AG04450 (cell line): ENCODE data around the gene UBE2L3. TPM values are rescaled to one million over a fixed set of nuclear protein-coding genes. Genes with fewer than 3 reads are reported as not detected.

Experiments
- CTCF ChIA-PET: fragments of 300-600, 350-600 bp; formaldehyde crosslinking; extraction: SDS; loops from one replicate; lab custom pipeline; 2022; ENCODE audit warnings: antibody characterized with exemption, inconsistent platforms; lab: Charles Lee
- POLR2A ChIA-PET: fragments of 350-600 bp; formaldehyde crosslinking; extraction: SDS; loops from one replicate; lab custom pipeline; 2021; ENCODE audit warnings: antibody characterized with exemption, inconsistent platforms; lab: Yijun Ruan, JAX
- DNase-seq: peaks from one replicate; pipeline ENCODE4 v3.0.0-alpha.2; 2011; ENCODE audit warnings: low read depth, low spot score
- H3K27ac ChIP-seq: one replicate; pipeline ENCODE4 v1.5.1; 2012; ENCODE audit warnings: low read depth, low read length, control low read depth
- H3K27me3 ChIP-seq: one replicate; pipeline ENCODE4 v1.6.0; 2012; ENCODE audit warnings: low read length; ENCODE audit not compliant: control insufficient read depth, insufficient read depth
- H3K4me3 ChIP-seq: 2 replicates; pipeline ENCODE4 v1.5.1; 2011; ENCODE audit warnings: mild to moderate bottlenecking, low read depth, low read length, control low read depth
- H3K9me3 ChIP-seq: 2 replicates; pipeline ENCODE4 v1.5.1; 2012; ENCODE audit warnings: low read length; ENCODE audit not compliant: control insufficient read depth, insufficient read depth
- polyA plus RNA-seq: library from polyadenylated mRNA; depleted of rRNA; stranded (reverse); fragments of >200 nt; gene quantifications from 2 replicates; pipeline ENCODE4 v1.2.3, GENCODE V29; 2011
- TF ChIP-seq, protein P1 (sequence below): IDR thresholded peaks from 2 replicates; pipeline ENCODE4 v1.5.1; 2011; ENCODE audit warnings: low read depth, low read length, control low read depth, inconsistent platforms

UBE2L3 gene
- polyA plus RNA-seq, 1 experiment, result 77.2 TPM

DNA sequence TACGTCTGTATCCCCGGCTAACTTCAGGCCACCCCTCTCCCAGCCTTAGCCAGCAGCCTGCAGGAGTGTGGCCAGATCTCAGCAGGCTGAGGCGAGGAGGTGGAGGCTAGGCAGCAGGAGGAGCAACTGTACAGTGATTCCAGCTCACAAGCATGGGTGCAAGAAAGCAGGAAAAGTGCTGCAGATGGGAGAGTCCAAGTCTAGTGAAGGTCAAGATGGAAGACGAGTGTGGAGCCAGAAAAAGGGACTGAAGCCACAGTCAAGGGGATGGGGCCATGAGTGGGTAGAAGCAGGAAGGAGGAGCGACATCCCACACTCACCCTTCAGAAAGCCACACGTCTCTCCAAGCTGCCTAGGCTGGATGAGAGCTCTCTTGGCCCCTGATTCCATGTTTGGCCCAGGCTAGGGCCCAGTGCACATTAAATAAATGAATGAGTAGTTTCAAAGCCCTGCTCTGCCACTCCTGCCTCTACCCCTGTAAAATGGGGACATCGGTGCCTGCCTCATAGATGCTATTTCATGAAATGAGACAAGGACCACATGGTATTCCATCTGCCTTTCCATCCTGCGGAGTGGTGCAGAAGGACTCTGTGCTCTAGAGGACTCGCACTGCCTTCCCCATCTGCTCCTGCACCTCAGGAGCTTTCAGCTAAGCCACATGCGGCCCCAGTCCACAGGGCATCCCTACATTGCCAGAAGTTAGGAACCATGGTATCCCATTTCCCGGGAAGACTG, 59.4 kb downstream of the UBE2L3 start:
- ChIA-PET POLR2A (no interaction called here), CTCF (no interaction called here)
- H3K4me3 ChIP-seq, result no peak overlapping the region
- DNase-seq, result no peak
- H3K9me3 ChIP-seq, result no peaks in the 10 kb centered on the region; the same call in 1 of the 2 replicates
- TF ChIP-seq, protein P1, sequence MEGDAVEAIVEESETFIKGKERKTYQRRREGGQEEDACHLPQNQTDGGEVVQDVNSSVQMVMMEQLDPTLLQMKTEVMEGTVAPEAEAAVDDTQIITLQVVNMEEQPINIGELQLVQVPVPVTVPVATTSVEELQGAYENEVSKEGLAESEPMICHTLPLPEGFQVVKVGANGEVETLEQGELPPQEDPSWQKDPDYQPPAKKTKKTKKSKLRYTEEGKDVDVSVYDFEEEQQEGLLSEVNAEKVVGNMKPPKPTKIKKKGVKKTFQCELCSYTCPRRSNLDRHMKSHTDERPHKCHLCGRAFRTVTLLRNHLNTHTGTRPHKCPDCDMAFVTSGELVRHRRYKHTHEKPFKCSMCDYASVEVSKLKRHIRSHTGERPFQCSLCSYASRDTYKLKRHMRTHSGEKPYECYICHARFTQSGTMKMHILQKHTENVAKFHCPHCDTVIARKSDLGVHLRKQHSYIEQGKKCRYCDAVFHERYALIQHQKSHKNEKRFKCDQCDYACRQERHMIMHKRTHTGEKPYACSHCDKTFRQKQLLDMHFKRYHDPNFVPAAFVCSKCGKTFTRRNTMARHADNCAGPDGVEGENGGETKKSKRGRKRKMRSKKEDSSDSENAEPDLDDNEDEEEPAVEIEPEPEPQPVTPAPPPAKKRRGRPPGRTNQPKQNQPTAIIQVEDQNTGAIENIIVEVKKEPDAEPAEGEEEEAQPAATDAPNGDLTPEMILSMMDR, result no peak
- no peak overlapping the region for H3K27ac ChIP-seq
- no peaks in the 10 kb centered on the region for H3K27me3 ChIP-seq

DNA sequence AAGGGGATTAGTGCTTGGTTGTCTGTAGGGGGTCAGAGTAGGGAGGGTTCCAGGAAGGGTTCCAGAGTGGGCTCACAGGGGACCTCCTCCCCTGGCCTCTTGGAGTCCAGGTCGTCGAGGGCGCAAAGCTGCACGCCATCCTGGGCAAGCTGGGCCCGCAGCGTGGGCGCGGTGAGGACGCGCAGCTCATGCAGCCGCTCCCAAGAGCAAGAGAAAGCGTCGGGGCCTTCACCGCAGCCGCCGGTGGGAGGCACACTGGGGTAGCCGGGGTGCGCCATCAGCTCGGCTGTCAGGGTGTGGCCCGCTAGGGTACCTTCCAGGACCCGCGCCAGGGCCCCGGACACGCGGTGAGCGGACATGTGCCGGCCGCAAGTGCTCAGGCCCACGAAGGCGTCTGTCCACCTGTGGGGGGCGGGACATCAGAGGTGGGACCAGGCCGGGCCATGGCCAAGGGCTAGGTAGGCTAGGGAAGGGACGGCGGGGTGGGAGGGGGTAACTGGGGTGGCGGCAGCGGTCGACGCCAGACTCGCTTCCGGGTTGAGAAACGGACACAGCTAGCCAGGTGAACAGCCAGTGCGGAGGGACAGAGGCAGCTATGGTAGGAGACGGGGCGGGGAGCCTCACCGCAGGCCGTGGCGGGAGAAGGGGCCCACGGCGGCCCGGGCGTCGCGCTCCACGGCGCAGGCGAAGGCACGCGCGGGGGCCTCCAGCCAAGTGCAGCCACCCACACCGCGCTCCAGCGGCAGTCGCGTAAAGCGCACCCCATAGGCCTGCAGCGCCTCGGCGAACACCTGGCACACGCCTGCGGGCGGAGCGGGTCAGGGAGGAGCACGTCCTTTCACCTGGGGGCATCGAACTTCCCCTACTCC, 61.1 kb downstream of the UBE2L3 start:
- TF ChIP-seq, protein P1, result no peak
- no peak for DNase-seq
- Histone ChIP-seq H3K27me3 (no peaks in the 10 kb centered on the region), H3K9me3 (peaks cover 3% of the 10 kb centered on the region; the same call in 1 of the 2 replicates), H3K27ac (peak overlapping the region; percentile 61), H3K4me3 (peak overlapping the region; percentile 88)
- POLR2A ChIA-PET, result interaction anchor here (1.2 to 1.5 kb wide), 2 partner anchors 14 to 18 kb away, joined by 5 to 11 read pairs; partner anchors contain the start of gene SDF2L1
- CTCF ChIA-PET, result interaction anchor here (0.9 to 3.3 kb wide), 7 partner anchors 9 to 40 kb away, joined by 3 to 43 read pairs (median 4); partner anchors contain the start of gene SDF2L1

DNA sequence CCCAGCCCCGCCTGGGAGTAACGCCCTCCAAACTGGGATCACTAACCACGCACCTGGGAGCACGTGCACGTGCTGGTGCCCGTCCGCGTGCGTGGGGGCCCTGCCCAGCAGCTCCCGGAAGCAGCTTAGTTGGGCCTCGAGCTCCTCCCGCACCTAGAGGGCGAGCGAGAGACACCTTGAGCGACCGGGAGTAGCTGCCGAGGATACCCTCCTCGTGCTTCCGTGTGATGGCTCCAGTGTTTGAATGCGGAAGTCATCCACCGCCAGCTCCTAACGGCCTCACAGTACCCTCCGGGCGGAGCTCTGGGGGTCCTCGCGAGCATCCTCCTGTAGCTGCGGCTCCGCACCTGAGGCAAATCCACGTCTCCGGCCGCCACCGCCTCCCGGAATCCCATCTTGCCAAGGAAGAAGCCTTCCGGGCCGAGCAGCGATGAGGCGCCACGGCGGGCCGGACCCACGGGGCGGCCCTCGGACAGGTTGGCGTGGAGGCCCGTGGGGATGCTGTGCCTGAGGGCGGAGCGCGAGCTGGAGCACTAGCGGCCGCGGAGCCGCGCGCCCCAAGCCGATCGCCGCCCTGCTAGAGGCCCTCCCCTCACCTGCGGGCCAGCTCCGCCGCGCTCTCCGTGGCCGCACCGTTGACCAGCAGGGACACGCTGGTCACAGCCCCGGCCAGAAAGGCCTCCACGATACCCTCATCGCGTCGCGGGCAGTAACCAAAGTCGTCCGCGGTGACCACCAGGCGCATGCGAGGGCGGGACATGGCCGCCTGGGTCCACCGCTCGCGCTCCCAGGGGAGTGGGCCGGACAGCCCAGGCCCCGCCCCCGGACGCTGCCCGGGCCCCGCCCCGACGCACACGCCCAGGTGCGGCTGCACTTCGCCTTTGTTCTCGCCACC, 62.0 kb downstream of the UBE2L3 start, which contains the start of gene YDJC:
YDJC (minus strand) TSS at position 768 of the 895 bp plus-strand sequence; CDS start at position 760, 8 bp downstream.
- Histone ChIP-seq H3K27ac (peak within 1 kb of the TSS; percentile 61), H3K9me3 (peaks cover 3% of the 10 kb centered on the region; the same call in 1 of the 2 replicates), H3K4me3 (peak within 1 kb of the TSS; percentile 88), H3K27me3 (no peaks in the 10 kb centered on the region)
- DNase-seq, result peak; percentile 70
- POLR2A ChIA-PET, result interaction anchor here (1.2 to 1.5 kb wide), 2 partner anchors 13 to 17 kb away, joined by 5 to 11 read pairs; partner anchors contain the start of gene SDF2L1
- CTCF ChIA-PET, result interaction anchor here (0.9 to 3.3 kb wide), 9 partner anchors 10 to 73 kb away, joined by 3 to 43 read pairs (median 3); partner anchors contain the start of gene SDF2L1
- TF ChIP-seq, protein P1, result peak; percentile 57

DNA sequence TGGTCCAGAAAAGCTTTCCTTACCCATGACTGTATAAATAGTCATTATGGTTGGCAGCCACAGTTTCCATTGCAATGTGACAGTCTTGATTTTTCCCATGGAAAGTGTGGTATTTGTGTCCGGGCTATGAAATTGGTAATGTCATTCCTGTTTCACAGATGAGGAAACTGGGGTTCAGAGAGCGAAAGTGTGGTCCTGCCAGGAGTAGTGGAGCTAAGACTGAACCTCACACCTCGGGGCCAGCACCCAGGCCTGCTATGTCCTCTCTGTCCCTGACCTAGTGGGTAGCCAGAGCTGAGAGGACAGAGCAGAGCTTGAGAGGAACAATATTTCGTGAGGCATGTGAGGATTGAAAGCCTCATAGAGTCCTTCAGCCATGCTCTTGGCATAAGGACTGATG, 63.5 kb downstream of the UBE2L3 start:
- no peak overlapping the region for H3K27ac ChIP-seq
- no peaks in the 10 kb centered on the region for H3K27me3 ChIP-seq
- peaks cover 3% of the 10 kb centered on the region; the same call in 1 of the 2 replicates for H3K9me3 ChIP-seq
- ChIA-PET CTCF (interaction anchor here (0.6 to 3.3 kb wide), 8 partner anchors 11 to 321 kb away, joined by 3 to 43 read pairs (median 4); partner anchors contain the start of genes PPM1F and SDF2L1), POLR2A (no interaction called here)
- TF ChIP-seq, protein P1, result no peak
- no peak for DNase-seq
- H3K4me3 ChIP-seq, result no peak overlapping the region
